OCI-LY1 (cell line): ENCODE results near the gene GNG12.

Source experiments
- EZH2 ChIP-seq: fragments of 200-600 bp; sonication (generic), shearing (Covaris generic); IDR thresholded peaks from 2 replicates; pipeline ENCODE4 v1.8.0; 2017; ENCODE audit warnings: borderline replicate concordance, mixed run types, mild to moderate bottlenecking, antibody characterized with exemption, low read length, moderate library complexity, mixed read lengths
- TF ChIP-seq, protein P1 (sequence below): fragments of 200-600 bp; sonication (generic), shearing (Covaris generic); IDR thresholded peaks from 2 replicates; pipeline ENCODE4 v1.5.1; 2017; ENCODE audit warnings: mild to moderate bottlenecking, antibody characterized with exemption, low read length, moderate library complexity, mixed read lengths

DNA sequence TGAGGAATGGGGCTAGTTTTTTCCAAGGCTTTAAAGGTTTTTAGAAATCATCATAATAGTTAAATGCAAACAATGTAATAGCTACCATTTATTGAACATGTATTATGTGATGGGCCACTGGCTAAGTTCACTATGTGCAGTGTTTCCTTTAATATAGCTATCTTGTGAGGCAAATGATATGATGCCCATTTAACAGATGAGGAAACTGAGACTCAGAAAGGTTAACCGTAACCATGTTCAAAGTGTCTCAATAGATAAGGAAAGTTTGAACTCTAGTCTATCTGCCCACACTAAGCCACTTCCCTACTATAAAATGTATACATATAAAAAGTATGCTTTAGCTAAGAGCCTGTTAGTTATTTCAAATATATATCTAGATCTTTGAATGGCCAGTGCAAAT, 64.8 kb downstream of the GNG12 start:
- TF ChIP-seq, protein P1, sequence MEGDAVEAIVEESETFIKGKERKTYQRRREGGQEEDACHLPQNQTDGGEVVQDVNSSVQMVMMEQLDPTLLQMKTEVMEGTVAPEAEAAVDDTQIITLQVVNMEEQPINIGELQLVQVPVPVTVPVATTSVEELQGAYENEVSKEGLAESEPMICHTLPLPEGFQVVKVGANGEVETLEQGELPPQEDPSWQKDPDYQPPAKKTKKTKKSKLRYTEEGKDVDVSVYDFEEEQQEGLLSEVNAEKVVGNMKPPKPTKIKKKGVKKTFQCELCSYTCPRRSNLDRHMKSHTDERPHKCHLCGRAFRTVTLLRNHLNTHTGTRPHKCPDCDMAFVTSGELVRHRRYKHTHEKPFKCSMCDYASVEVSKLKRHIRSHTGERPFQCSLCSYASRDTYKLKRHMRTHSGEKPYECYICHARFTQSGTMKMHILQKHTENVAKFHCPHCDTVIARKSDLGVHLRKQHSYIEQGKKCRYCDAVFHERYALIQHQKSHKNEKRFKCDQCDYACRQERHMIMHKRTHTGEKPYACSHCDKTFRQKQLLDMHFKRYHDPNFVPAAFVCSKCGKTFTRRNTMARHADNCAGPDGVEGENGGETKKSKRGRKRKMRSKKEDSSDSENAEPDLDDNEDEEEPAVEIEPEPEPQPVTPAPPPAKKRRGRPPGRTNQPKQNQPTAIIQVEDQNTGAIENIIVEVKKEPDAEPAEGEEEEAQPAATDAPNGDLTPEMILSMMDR: no peak
- no peak for TF ChIP-seq EZH2
